NCI-H774 (cell line): ENCODE data around the gene ISLR.

Experiments used
- DNase-seq: peaks from one replicate; lab custom pipeline; 2025; lab: John Stamatoyannopoulos, UW

ISLR gene

GRCh38 chr15:74194572-74195559 lies 21.4 kb downstream of the ISLR start:
- DNase-seq: no peak

- DNase-seq: no peak
Measured at GRCh38 chr15:74196175-74196574, 22.7 kb downstream of the ISLR start.

- DNase-seq: no peak
Measured at GRCh38 chr15:74197176-74197965, 23.9 kb downstream of the ISLR start.

GRCh38 chr15:74199297-74199652 lies 25.8 kb downstream of the ISLR start:
- DNase-seq: no peak

- DNase-seq: no peak
Measured at GRCh38 chr15:74200412-74200815, 26.9 kb downstream of the ISLR start.

GRCh38 chr15:74200871-74201419 lies 27.4 kb downstream of the ISLR start:
- DNase-seq: no peak

GRCh38 chr15:74201710-74202420 lies 28.4 kb downstream of the ISLR start:
- no peak for DNase-seq

- DNase-seq: no peak
Measured at GRCh38 chr15:74202452-74203401, 29.2 kb downstream of the ISLR start, which contains the start of gene STRA6. TSS of gene STRA6 (minus strand) at chr15:74202787. CDS start at chr15:74202267, 520 bp downstream.

- no peak for DNase-seq
Measured at GRCh38 chr15:74203914-74204431, 30.5 kb downstream of the ISLR start.

GRCh38 chr15:74205582-74205947 lies 32.1 kb downstream of the ISLR start:
- DNase-seq: no peak

- no peak for DNase-seq
Measured at GRCh38 chr15:74206801-74207281, 33.3 kb downstream of the ISLR start.

GRCh38 chr15:74207652-74208440 lies 34.3 kb downstream of the ISLR start:
- DNase-seq: no peak

- no peak for DNase-seq
Measured at GRCh38 chr15:74208496-74208895, 35.0 kb downstream of the ISLR start.

- DNase-seq: no peak
Measured at GRCh38 chr15:74208901-74209559, 35.5 kb downstream of the ISLR start.

GRCh38 chr15:74209560-74209958 lies 36.0 kb downstream of the ISLR start:
- DNase-seq: no peak

- DNase-seq: no peak
Measured at GRCh38 chr15:74209997-74210671, 36.6 kb downstream of the ISLR start.

GRCh38 chr15:74210729-74211128 lies 37.2 kb downstream of the ISLR start:
- DNase-seq: no peak

- DNase-seq: no peak
Measured at GRCh38 chr15:74211656-74212055, 38.1 kb downstream of the ISLR start.
